Gastrocnemius medialis (tissue), 4 donors: ENCODE measurements around the gene DBT. TPM values are rescaled to one million over a fixed set of nuclear protein-coding genes. Genes with fewer than 3 reads are reported as not detected.
A peak's percentile ranks its signal among the peaks of the same experiment; 100 is the strongest.

Experiments used
- ATAC-seq, 2 donors: fragments of 150-250 bp; one replicate each; pipeline ENCODE4 v1.9.1; 2016
- DNase-seq, 2 donors: peaks; one replicate each; pipeline ENCODE4 v3.0.0-alpha.2; 2019
- H3K27ac ChIP-seq, 4 donors: fragments of 200-600 bp; sonication (generic); 1 replicate in 1 of 4; 2 replicates in 3 of 4; pipeline ENCODE4 v1.5.1; 2016 to 2018; ENCODE audit warnings: mild to moderate bottlenecking in 2 of 4, moderate library complexity in 1 of 4
- H3K27me3 ChIP-seq, 3 donors: fragments of 200-600 bp; sonication (generic) in 2 of 3; 1 replicate in 1 of 3; 2 replicates in 2 of 3; pipeline versions ENCODE4 v1.5.1 to v1.6.0; 2016 to 2019; ENCODE audit warnings: mild to moderate bottlenecking in 1 of 3, moderate library complexity in 1 of 3
- H3K36me3 ChIP-seq, 2 donors: fragments of 200-600 bp; sonication (generic) in 1 of 2; one replicate each; pipeline ENCODE4 v1.5.1; 2017 to 2018
- H3K4me1 ChIP-seq, 2 donors: fragments of 200-600 bp; sonication (generic) in 1 of 2; one replicate each; pipeline ENCODE4 v1.5.1; 2016 to 2017; ENCODE audit warnings: mild to moderate bottlenecking in 2 of 2
- H3K4me3 ChIP-seq, 4 donors: fragments of 200-600 bp; sonication (generic) in 3 of 4; 1 replicate in 1 of 4; 2 replicates in 3 of 4; pipeline ENCODE4 v1.5.1; 2016 to 2019; ENCODE audit warnings: mild to moderate bottlenecking in 2 of 4
- H3K9me3 ChIP-seq, 3 donors: fragments of 200-600 bp; sonication (generic) in 2 of 3; 1 replicate in 1 of 3; 2 replicates in 2 of 3; pipeline ENCODE4 v1.5.1; 2016 to 2019
- POLR2A ChIP-seq, 2 donors: fragments of 450-650 bp; IDR thresholded peaks; one replicate each; pipeline ENCODE4 v1.6.1; 2017; ENCODE audit warnings: antibody characterized with exemption in 2 of 2, mild to moderate bottlenecking in 2 of 2, moderate library complexity in 2 of 2
- in situ Hi-C, 4 donors: fragments of 200-750 bp; cut with MboI; loops; one replicate each; pipeline versions ENCODE4 v1.15.0 to v1.8.0; 2017; ENCODE audit warnings: low sequenced_read_pairs in 4 of 4
- intact Hi-C: fragments of 100-400 bp; cut with DNase I; formaldehyde crosslinking; loops from one replicate; pipeline ENCODE4 v1.15.1; 2023; ENCODE audit warnings: low total_unique reads
- total RNA-seq, 4 donors: library from RNA; depleted of rRNA; stranded (reverse); fragments of >200 nt; gene quantifications; one replicate each; pipeline versions ENCODE4 v1.1.0 to v1.2.3, GENCODE V29; 2016
- TF ChIP-seq, protein P1 (sequence below), 5 experiments: fragments of 450-650 bp in 3 of 5; fragments of 200-600 bp in 2 of 5; sonication (generic) in 2 of 5; IDR thresholded peaks in 4 of 5; conservative IDR thresholded peaks in 1 of 5; 1 replicate in 4 of 5; 2 replicates in 1 of 5; pipeline ENCODE4 v1.5.1; 2016 to 2019; ENCODE audit warnings: antibody characterized with exemption in 5 of 5, mild to moderate bottlenecking in 3 of 5, moderate library complexity in 3 of 5

The DBT gene
- total RNA-seq, 4 donors from 2014 or later = 7.6 to 11.3 (median 9.6) TPM

DNA sequence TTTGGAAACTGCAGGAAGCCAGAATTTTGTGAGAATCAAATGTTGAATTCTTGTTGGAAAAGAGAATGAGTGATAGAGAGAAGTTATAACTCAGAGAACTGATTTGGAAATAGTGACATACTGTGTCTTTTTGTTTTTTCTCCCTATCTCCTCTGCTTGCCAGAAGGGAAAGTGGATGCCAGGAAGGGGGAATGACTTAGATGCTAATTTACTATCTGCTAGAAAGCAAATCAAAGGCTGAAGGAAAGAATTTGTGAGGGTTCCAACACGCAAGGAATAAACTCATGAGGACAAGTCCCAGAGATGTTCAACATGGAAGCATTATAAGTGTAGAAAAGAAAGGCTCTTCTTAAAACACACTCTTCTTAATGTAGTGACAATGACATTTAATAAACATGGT, 51.0 kb downstream of the DBT start:
- DNase-seq = no peak
- no peak for TF ChIP-seq POLR2A (IDR thresholded peaks at IDR 0.05)
- TF ChIP-seq, protein P1, sequence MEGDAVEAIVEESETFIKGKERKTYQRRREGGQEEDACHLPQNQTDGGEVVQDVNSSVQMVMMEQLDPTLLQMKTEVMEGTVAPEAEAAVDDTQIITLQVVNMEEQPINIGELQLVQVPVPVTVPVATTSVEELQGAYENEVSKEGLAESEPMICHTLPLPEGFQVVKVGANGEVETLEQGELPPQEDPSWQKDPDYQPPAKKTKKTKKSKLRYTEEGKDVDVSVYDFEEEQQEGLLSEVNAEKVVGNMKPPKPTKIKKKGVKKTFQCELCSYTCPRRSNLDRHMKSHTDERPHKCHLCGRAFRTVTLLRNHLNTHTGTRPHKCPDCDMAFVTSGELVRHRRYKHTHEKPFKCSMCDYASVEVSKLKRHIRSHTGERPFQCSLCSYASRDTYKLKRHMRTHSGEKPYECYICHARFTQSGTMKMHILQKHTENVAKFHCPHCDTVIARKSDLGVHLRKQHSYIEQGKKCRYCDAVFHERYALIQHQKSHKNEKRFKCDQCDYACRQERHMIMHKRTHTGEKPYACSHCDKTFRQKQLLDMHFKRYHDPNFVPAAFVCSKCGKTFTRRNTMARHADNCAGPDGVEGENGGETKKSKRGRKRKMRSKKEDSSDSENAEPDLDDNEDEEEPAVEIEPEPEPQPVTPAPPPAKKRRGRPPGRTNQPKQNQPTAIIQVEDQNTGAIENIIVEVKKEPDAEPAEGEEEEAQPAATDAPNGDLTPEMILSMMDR (IDR thresholded peaks at IDR 0.05 in 4 of 5, conservative IDR thresholded peaks at IDR 0.05 in 1 of 5) = no peak
- Histone ChIP-seq H3K27me3 (no peaks in the 10 kb centered on the region), H3K4me3 (no peak overlapping the region), H3K9me3 (no peaks in the 10 kb centered on the region), H3K36me3 (peaks cover 0 to 31% of the 10 kb centered on the region in 2 donors), H3K27ac (no peak overlapping the region), H3K4me1 (no peaks in the 10 kb centered on the region)
- intact Hi-C loops (no loop called here), in situ Hi-C loops (no loop called here)
- no peak for ATAC-seq

DNA sequence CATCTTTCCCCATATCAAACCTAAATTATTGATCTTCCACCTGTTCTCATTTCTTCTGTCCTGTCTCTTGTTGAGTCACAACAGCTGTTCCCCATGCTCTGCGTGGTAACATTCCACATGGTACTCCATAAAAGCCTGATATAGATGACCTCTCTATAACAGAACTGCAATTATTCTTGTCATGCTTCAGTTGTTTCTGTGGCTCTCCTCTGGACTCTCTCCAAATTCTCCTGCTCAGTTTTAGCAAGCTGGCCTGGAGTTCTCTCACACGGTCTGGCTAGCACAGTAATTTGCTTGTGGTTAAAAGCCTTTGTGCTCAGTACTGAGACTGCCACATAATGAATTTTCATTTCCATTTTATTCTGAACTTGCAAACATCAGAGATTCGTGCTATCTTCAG, 61.0 kb downstream of the DBT start:
- intact Hi-C loops = no loop called here
- peak; percentile 83 to 88 for ATAC-seq
- Histone ChIP-seq H3K27ac (peak overlapping the region; percentile 77 to 82 (median 80)), H3K27me3 (no peaks in the 10 kb centered on the region), H3K4me3 (peak overlapping the region; percentile 4 to 23 (median 18)), H3K36me3 (no peaks in the 10 kb centered on the region), H3K9me3 (no peaks in the 10 kb centered on the region), H3K4me1 (peaks cover 9 to 16% of the 10 kb centered on the region in 2 donors)
- peak; percentile 15 to 44 for DNase-seq
- in situ Hi-C loops = no loop called here
- TF ChIP-seq, protein P1 (IDR thresholded peaks at IDR 0.05 in 4 of 5, conservative IDR thresholded peaks at IDR 0.05 in 1 of 5) = no peak
- TF ChIP-seq POLR2A (IDR thresholded peaks at IDR 0.05) = no peak

DNA sequence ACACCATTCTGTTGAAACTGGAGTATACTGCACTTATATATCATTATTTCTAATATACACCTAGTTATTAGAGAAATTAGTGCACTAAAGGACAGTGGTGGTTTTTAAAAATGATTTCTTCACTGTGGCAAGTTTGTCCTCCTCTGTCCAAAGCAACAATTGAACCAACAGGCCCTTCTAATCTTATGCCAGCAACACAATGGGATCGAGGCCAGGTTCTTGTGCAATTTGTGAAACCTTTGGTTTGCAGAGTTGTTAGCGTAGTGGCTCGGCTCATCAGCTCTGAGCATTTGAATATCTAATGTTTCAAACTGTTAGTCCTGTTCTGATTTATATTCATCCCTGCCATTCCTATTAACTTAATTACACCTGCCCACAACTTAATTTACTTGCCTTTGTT, 61.7 kb downstream of the DBT start:
- no peaks in the 10 kb centered on the region for H3K36me3 ChIP-seq
- peak; percentile 82 to 91 for ATAC-seq
- no peak for TF ChIP-seq POLR2A (IDR thresholded peaks at IDR 0.05)
- DNase-seq = peak; percentile 54 to 78
- peak overlapping the region; percentile 77 to 82 (median 80) for H3K27ac ChIP-seq
- H3K27me3 ChIP-seq = no peaks in the 10 kb centered on the region
- H3K4me1 ChIP-seq = peaks cover 9 to 16% of the 10 kb centered on the region in 2 donors
- in situ Hi-C loops (no loop called here), intact Hi-C loops (no loop called here)
- no peaks in the 10 kb centered on the region for H3K9me3 ChIP-seq
- H3K4me3 ChIP-seq = peak overlapping the region in 2 of 4 donors; percentile 4 to 23

DNA sequence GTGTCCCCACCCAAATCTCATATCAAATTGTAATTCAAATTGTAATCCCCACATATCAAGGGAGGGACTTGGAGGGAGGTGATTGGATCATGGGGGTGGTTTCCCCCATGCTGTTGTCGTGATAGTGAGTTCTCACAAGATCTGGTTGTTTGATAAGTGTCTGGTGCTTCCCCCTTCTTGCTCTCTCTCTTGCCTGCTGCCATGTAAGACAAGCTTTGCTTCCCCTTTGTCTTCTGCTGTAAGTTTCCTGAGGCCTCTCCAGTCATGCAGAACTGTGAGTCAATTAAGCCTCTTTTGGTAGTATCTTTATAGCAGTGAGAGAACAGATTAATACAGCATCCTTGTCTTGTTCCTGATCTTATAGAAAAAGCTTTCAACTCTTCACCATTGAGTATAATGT, 65.1 kb downstream of the DBT start:
- ATAC-seq = no peak
- in situ Hi-C loops = no loop called here

DNA sequence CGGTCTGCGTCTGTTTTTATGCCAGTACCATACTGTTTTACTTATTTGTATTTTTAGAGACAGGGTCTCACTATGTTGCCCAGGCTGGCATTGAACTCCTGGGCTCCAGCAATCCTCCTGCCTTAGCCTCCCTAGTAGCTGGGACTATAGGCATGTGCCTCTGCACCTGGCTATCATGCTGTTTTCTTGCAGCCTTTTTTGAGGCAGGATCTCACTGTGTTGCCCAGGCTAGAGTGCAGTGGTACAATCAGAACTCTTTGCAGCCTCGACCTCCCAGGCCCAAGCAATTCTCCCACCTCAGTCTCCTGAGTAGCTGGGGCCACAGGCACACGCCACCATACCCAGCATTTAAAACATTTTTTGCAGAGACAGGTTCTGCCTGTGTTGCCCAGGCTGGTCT, 66.3 kb downstream of the DBT start:
- in situ Hi-C loops (no loop called here), intact Hi-C loops (no loop called here)
- no peak overlapping the region for H3K27ac ChIP-seq
- DNase-seq (no peak), ATAC-seq (no peak)
- no peaks in the 10 kb centered on the region for H3K27me3 ChIP-seq
- H3K9me3 ChIP-seq = no peaks in the 10 kb centered on the region
- peaks cover 3 to 7% of the 10 kb centered on the region in 2 donors for H3K4me1 ChIP-seq
- TF ChIP-seq, protein P1 (IDR thresholded peaks at IDR 0.05 in 4 of 5, conservative IDR thresholded peaks at IDR 0.05 in 1 of 5) = no peak
- TF ChIP-seq POLR2A (IDR thresholded peaks at IDR 0.05) = no peak
- H3K4me3 ChIP-seq = no peak overlapping the region
- H3K36me3 ChIP-seq = no peaks in the 10 kb centered on the region

More for the DNA sequence above, 65.1 kb downstream of the DBT start:
- Histone ChIP-seq H3K36me3 (no peaks in the 10 kb centered on the region), H3K4me1 (peaks cover 9 to 14% of the 10 kb centered on the region in 2 donors), H3K27me3 (no peaks in the 10 kb centered on the region), H3K4me3 (no peak overlapping the region), H3K27ac (no peak overlapping the region), H3K9me3 (no peaks in the 10 kb centered on the region)
- intact Hi-C loops = no loop called here
- DNase-seq = no peak
- TF ChIP-seq POLR2A (IDR thresholded peaks at IDR 0.05) = no peak
- TF ChIP-seq, protein P1 (IDR thresholded peaks at IDR 0.05 in 4 of 5, conservative IDR thresholded peaks at IDR 0.05 in 1 of 5) = no peak
